ENCODE measurements around the gene UTS2R. TPM values are rescaled to one million over a fixed set of nuclear protein-coding genes. Genes with fewer than 3 reads are reported as not detected.

Gene UTS2R
- total RNA-seq, 6 donors from 2014 or later: 0.39 TPM; not detected in 5

DNA sequence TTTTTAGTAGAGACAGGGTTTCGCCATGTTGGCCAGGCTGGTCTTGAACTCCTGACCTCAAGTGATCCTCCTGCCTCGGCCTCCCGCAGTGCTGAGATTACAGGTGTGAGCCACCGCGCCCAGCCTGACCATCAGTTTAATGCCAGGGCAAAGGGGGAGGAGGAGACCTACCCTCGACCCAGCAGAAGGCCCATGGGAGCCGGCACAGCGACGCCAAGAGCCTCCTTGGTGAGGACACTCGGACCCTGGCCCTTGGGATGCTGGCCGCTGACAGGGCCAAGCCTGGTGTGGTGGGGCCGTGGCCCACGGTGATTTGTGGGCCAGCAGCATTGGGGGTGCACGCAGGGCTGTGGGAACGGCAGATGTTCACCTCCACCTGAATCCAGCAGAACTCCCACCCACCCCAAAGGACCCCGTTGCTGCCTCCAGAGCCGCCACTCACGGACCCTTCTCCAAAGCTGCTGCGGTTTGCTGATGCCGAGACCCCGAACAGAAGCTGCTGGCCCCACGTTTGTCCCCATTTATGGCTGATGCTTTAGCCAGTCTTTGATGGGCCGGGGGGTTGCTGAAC lies 20.0 kb downstream of the UTS2R start:
- Histone ChIP-seq H3K27ac (no peak overlapping the region), H3K27me3 (peaks cover 0 to 4% (median 2%) of the 10 kb centered on the region in 4 donors), H3K4me3 (no peak overlapping the region), H3K36me3 (peaks cover 2 to 31% (median 16%) of the 10 kb centered on the region in 4 donors), H3K9me3 (no peaks in the 10 kb centered on the region), H3K4me1 (peaks cover 0 to 6% (median 0%) of the 10 kb centered on the region in 4 donors)
- ATAC-seq (ENCODE audit: low FRiP score in 2 of 2) (no peak), DNase-seq (peak in 1 of 2 donors; percentile 70)
- 92 to 95% methylated on average over 16 to 23 of the region's 23 CpGs for WGBS, 2 donors
- TF ChIP-seq, protein P1, sequence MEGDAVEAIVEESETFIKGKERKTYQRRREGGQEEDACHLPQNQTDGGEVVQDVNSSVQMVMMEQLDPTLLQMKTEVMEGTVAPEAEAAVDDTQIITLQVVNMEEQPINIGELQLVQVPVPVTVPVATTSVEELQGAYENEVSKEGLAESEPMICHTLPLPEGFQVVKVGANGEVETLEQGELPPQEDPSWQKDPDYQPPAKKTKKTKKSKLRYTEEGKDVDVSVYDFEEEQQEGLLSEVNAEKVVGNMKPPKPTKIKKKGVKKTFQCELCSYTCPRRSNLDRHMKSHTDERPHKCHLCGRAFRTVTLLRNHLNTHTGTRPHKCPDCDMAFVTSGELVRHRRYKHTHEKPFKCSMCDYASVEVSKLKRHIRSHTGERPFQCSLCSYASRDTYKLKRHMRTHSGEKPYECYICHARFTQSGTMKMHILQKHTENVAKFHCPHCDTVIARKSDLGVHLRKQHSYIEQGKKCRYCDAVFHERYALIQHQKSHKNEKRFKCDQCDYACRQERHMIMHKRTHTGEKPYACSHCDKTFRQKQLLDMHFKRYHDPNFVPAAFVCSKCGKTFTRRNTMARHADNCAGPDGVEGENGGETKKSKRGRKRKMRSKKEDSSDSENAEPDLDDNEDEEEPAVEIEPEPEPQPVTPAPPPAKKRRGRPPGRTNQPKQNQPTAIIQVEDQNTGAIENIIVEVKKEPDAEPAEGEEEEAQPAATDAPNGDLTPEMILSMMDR (IDR thresholded peaks at IDR 0.05): no peak
- TF ChIP-seq POLR2AphosphoS5 (IDR thresholded peaks at IDR 0.05): no peak
- no peak for TF ChIP-seq POLR2A (IDR thresholded peaks at IDR 0.05)
- TF ChIP-seq EP300 (IDR thresholded peaks at IDR 0.05): no peak

DNA sequence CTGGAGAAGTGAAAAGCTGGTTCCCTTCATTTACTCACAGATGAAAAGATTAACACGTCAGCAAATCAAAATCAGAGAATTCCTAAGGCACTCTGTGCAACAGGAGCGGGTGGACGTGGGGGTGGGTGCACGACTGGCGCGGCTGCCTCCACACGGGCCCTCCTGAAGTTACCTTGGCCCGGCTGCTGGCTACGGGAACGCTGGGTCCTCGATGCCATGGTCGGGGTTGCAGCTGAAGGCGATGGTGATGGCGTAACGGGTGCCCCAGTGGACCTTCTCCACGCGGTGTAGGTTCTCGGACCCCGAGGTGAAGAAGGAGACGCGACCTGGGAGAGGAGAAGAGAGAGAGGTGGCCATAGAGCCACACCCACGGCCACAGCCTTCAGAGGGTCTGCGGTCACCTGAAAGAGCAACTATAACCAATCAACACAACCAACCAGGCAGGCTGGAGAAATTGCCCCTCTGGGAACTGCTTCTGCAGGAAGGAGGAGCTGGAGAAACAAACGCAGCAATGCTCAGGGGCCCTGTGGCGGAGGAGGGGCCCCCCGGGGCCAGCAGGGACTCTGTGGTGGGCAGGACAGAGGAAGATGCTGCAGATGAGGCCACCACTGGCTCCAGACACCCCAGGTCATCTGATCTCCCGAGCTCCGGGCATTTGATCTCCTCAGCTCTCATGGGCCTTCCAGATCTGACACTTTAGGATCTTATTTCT lies 20.8 kb downstream of the UTS2R start:
- DNase-seq (peak in 1 of 2 donors; percentile 67), ATAC-seq (ENCODE audit: low FRiP score in 2 of 2) (no peak)
- no peaks in the 10 kb centered on the region for H3K4me1 ChIP-seq
- TF ChIP-seq, protein P1 (IDR thresholded peaks at IDR 0.05): no peak
- no peak for TF ChIP-seq EP300 (IDR thresholded peaks at IDR 0.05)
- no peak for TF ChIP-seq POLR2A (IDR thresholded peaks at IDR 0.05)
- TF ChIP-seq POLR2AphosphoS5 (IDR thresholded peaks at IDR 0.05): no peak
- no peak overlapping the region for H3K4me3 ChIP-seq
- H3K36me3 ChIP-seq: peaks cover 2 to 35% (median 16%) of the 10 kb centered on the region in 4 donors
- no peaks in the 10 kb centered on the region for H3K27me3 ChIP-seq
- WGBS, 2 donors: 94% methylated on average over 27 to 28 of the region's 28 CpGs
- no peak overlapping the region for H3K27ac ChIP-seq
- H3K9me3 ChIP-seq: no peaks in the 10 kb centered on the region

DNA sequence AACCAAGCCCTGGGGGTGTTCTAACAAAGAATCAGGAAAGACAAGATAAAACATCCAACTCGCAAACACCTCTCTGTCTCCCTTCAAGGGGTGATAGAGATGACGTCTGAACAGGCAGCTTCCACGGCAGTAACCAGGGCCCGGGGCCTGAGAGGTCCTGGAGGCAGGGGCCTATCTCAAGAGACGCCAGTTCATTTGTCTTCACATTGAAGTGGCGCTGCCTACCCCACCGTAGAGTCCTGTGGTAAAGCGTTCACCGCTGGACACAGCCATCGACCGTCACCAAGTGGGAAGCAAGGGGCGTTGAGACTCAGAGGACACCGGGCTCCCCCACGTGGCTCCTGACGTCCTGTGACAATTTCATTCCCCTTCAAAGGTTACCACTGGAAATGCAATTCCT lies 21.4 kb downstream of the UTS2R start:
- H3K27ac ChIP-seq: no peak overlapping the region
- TF ChIP-seq EP300 (IDR thresholded peaks at IDR 0.05): no peak
- no peak for TF ChIP-seq POLR2A (IDR thresholded peaks at IDR 0.05)
- TF ChIP-seq POLR2AphosphoS5 (IDR thresholded peaks at IDR 0.05): no peak
- TF ChIP-seq, protein P1 (IDR thresholded peaks at IDR 0.05): no peak
- no peaks in the 10 kb centered on the region for H3K4me1 ChIP-seq
- ATAC-seq (ENCODE audit: low FRiP score in 2 of 2) (no peak), DNase-seq (no peak)
- 87 to 89% methylated on average over 15 of the region's 15 CpGs for WGBS, 2 donors
- H3K4me3 ChIP-seq: no peak overlapping the region
- peaks cover 2 to 40% (median 19%) of the 10 kb centered on the region in 4 donors for H3K36me3 ChIP-seq
- H3K27me3 ChIP-seq: no peaks in the 10 kb centered on the region
- no peaks in the 10 kb centered on the region for H3K9me3 ChIP-seq

DNA sequence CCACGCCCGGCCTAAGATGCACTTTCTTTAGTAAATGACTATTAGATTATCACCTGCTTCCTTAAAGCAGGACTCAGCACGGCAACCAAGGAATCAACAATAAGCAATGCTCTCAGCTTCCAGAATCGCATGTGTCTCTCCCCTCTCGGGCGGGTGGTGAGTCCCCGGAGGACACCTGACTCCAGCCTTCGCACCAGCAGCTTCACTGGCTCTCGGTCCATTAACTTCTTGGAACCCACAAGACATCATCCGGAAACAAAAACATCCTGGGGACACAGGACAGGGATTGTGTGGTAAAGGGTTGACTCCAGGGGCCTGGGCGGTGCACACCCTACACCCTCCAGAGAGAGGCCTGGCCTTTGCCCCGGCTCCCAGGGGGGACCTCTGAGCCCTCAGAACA lies 22.7 kb downstream of the UTS2R start:
- WGBS, 2 donors: 96 to 98% methylated on average over 11 to 12 of the region's 12 CpGs
- no peaks in the 10 kb centered on the region for H3K27me3 ChIP-seq
- TF ChIP-seq POLR2A (IDR thresholded peaks at IDR 0.05): no peak
- peaks cover 2 to 44% (median 19%) of the 10 kb centered on the region in 4 donors for H3K36me3 ChIP-seq
- no peak overlapping the region for H3K27ac ChIP-seq
- ATAC-seq (ENCODE audit: low FRiP score in 2 of 2) (no peak), DNase-seq (no peak)
- H3K4me1 ChIP-seq: peaks cover 0 to 5% (median 0%) of the 10 kb centered on the region in 4 donors
- H3K9me3 ChIP-seq: no peaks in the 10 kb centered on the region
- no peak overlapping the region for H3K4me3 ChIP-seq

DNA sequence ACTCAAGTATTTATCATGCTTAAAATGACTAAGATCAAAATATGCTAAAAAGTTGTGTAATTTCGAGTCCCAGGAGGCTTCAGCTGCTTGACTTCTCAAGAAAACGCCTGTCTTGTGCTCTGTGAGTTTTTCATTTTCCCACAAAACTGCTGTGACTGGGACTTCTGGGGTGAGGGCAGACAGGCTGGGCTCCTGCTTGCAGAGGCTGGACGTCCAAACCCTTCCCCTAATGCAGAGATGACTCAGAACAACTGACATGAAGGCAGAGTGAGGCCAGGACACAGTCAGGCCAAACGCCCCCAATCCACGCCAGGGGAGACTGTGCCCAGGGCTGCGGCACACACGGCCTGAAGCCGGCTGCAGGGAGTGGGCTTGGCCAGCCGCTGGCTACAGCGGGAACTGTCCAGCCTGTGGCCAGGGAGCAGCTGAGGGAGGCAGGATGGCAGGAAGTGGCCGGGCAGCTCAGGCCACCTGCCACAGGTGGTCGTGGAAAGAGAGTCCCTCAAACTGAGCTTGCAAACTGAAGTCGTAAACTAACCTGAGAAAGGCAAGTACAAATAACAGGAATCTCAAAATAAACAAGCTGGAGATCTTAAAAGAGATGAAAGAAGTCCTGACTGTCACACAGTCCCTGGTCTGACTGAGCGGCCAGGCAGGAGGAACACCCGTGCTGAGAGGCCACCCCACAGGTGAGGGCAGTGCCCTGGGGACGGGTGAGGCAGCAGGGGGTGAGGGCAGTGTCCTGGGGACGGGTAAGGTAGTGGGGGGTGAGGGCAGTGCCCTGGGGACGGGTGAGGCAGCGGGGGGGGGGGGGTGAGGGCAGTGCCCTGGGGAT lies 25.3 kb downstream of the UTS2R start:
- Histone ChIP-seq H3K4me3 (no peak overlapping the region), H3K36me3 (peaks cover 2 to 49% (median 18%) of the 10 kb centered on the region in 4 donors), H3K27ac (no peak overlapping the region), H3K4me1 (peaks cover 0 to 19% (median 4%) of the 10 kb centered on the region in 4 donors), H3K27me3 (no peaks in the 10 kb centered on the region), H3K9me3 (no peaks in the 10 kb centered on the region)
- no peak for TF ChIP-seq EP300 (IDR thresholded peaks at IDR 0.05)
- TF ChIP-seq, protein P1 (IDR thresholded peaks at IDR 0.05): no peak
- DNase-seq (no peak), ATAC-seq (ENCODE audit: low FRiP score in 2 of 2) (peak in 1 of 2 donors; percentile 81)
- WGBS, 2 donors: 76 to 84% methylated on average over 10 to 19 of the region's 19 CpGs

Data from upper lobe of left lung (tissue), 6 donors.